Measurements from ENCODE around the gene DSEL.

DSEL gene

GRCh38 chr18:67500522-67501205 is 15.9 kb downstream of the DSEL start:
- DNase-seq, result no peak

GRCh38 chr18:67496469-67496868 is 20.1 kb downstream of the DSEL start:
- no peak for DNase-seq

GRCh38 chr18:67486534-67486933 is 30.0 kb downstream of the DSEL start:
- no peak for DNase-seq

- DNase-seq, result no peak
These were observed 30.9 kb downstream of the DSEL start for GRCh38 chr18:67485655-67486054.

GRCh38 chr18:67484458-67484857 is 32.1 kb downstream of the DSEL start:
- no peak for DNase-seq

GRCh38 chr18:67483952-67484351 is 32.6 kb downstream of the DSEL start:
- DNase-seq, result no peak

- DNase-seq, result peak; percentile 39
These were observed 33.3 kb downstream of the DSEL start for GRCh38 chr18:67483237-67483636.

GRCh38 chr18:67478249-67478648 is 38.3 kb downstream of the DSEL start:
- DNase-seq, result no peak

- DNase-seq, result no peak
These were observed 39.0 kb downstream of the DSEL start for GRCh38 chr18:67477522-67477921.

- no peak for DNase-seq
These were observed 39.9 kb downstream of the DSEL start for GRCh38 chr18:67476585-67476984.

GRCh38 chr18:67475673-67476072 is 40.8 kb downstream of the DSEL start:
- no peak for DNase-seq

- DNase-seq, result no peak
These were observed 48.5 kb downstream of the DSEL start for GRCh38 chr18:67468038-67468437.

GRCh38 chr18:67467188-67467587 is 49.3 kb downstream of the DSEL start:
- no peak for DNase-seq

- no peak for DNase-seq
These were observed 52.0 kb downstream of the DSEL start for GRCh38 chr18:67464499-67464898.

- no peak for DNase-seq
These were observed 52.7 kb downstream of the DSEL start for GRCh38 chr18:67463829-67464228.

GRCh38 chr18:67456711-67457110 is 59.8 kb downstream of the DSEL start:
- DNase-seq, result no peak
